Measurements from ENCODE around the gene SETD6. TPM values are rescaled to one million over a fixed set of nuclear protein-coding genes. Genes with fewer than 3 reads are reported as not detected.

The SETD6 gene
- total RNA-seq, 1 experiment from 2014 or later = 35.2 TPM

DNA sequence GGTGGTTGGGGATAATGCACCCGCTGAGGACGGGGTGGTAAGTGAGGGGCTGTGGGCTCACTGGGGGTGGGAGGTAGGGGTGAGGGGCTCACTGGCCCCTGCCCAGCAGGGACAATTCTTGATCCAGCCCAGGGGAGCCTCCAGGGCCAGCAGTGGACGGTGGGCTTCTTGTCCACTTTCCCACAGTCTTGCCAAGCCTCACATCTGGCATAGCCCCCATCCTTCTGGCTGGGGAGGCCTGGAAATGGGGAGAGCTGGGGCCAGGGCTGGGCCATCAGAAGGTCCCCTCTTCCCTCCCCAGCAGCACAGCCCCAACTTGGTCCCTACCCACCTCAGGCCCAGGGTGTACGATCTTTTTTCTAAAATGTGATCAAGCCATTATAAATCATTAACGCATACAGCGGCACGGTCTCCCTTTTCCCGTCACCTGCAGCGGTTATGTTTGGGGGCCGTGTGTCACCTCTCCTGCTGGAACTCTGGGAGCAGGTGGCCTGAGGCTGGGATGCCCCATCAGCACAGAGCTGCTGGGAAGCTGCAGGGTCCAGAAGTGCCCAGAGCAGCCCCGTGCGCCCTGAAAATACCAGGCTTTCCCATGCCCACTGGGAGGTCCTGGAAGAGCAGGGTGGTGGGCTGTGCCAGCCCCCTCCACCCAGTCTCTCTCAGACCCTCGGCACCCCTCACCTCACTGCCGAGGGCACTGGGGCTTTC, 7.2 kb upstream of the SETD6 start:
- CTCF ChIA-PET = no interaction called here
- no peak for DNase-seq (ENCODE audit: low spot score)
- H3K36me3 ChIP-seq (ENCODE audit: insufficient read depth, low read length, poor library complexity, severe bottlenecking) = no peaks in the 10 kb centered on the region

GRCh38 chr16:58508671-58509251, 6.6 kb upstream of the SETD6 start:
- Histone ChIP-seq H3K4me3 (ENCODE audit: low read depth, low read length, poor library complexity, severe bottlenecking) (no peak overlapping the region), H3K27me3 (replicated peaks; ENCODE audit: insufficient read depth, low read depth, low read length, poor library complexity) (no peaks in the 10 kb centered on the region), H3K4me1 (ENCODE audit: insufficient read depth, low read length, poor library complexity, severe bottlenecking) (no peaks in the 10 kb centered on the region), H3K9me3 (ENCODE audit: low read depth, low read length, poor library complexity, severe bottlenecking) (no peaks in the 10 kb centered on the region), H3K36me3 (ENCODE audit: insufficient read depth, low read length, poor library complexity, severe bottlenecking) (no peaks in the 10 kb centered on the region), H3K27ac (ENCODE audit: low read depth, low read length, poor library complexity, severe bottlenecking) (no peak overlapping the region)
- ChIA-PET CTCF (no interaction called here), POLR2A (ENCODE audit: low non-redundant PET) (no interaction called here)
- BruUV-seq (replicated peaks) = no TSS peak
- TF ChIP-seq CTCF (conservative IDR thresholded peaks at IDR 0.05; ENCODE audit: low read depth, low read length) (no peak), EZH2 (IDR thresholded peaks at IDR 0.05; ENCODE audit: borderline replicate concordance, low read depth, low read length, poor library complexity, severe bottlenecking) (no peak)
- intact Hi-C loops (cut with micrococcal nuclease; ENCODE audit: unreplicated experiment) = no loop called here
- DNase-seq (ENCODE audit: low spot score) = no peak

More for the DNA sequence above, 7.2 kb upstream of the SETD6 start:
- POLR2A ChIA-PET (ENCODE audit: low non-redundant PET) = no interaction called here
- Histone ChIP-seq H3K4me3 (ENCODE audit: low read depth, low read length, poor library complexity, severe bottlenecking) (no peak overlapping the region), H3K4me1 (ENCODE audit: insufficient read depth, low read length, poor library complexity, severe bottlenecking) (no peaks in the 10 kb centered on the region), H3K27me3 (replicated peaks; ENCODE audit: insufficient read depth, low read depth, low read length, poor library complexity) (no peaks in the 10 kb centered on the region), H3K9me3 (ENCODE audit: low read depth, low read length, poor library complexity, severe bottlenecking) (no peaks in the 10 kb centered on the region), H3K27ac (ENCODE audit: low read depth, low read length, poor library complexity, severe bottlenecking) (no peak overlapping the region)
- TF ChIP-seq EZH2 (IDR thresholded peaks at IDR 0.05; ENCODE audit: borderline replicate concordance, low read depth, low read length, poor library complexity, severe bottlenecking) = no peak
- TF ChIP-seq CTCF (conservative IDR thresholded peaks at IDR 0.05; ENCODE audit: low read depth, low read length) = no peak
- no TSS peak for BruUV-seq (replicated peaks)
- intact Hi-C loops (cut with micrococcal nuclease; ENCODE audit: unreplicated experiment) = no loop called here

DNA sequence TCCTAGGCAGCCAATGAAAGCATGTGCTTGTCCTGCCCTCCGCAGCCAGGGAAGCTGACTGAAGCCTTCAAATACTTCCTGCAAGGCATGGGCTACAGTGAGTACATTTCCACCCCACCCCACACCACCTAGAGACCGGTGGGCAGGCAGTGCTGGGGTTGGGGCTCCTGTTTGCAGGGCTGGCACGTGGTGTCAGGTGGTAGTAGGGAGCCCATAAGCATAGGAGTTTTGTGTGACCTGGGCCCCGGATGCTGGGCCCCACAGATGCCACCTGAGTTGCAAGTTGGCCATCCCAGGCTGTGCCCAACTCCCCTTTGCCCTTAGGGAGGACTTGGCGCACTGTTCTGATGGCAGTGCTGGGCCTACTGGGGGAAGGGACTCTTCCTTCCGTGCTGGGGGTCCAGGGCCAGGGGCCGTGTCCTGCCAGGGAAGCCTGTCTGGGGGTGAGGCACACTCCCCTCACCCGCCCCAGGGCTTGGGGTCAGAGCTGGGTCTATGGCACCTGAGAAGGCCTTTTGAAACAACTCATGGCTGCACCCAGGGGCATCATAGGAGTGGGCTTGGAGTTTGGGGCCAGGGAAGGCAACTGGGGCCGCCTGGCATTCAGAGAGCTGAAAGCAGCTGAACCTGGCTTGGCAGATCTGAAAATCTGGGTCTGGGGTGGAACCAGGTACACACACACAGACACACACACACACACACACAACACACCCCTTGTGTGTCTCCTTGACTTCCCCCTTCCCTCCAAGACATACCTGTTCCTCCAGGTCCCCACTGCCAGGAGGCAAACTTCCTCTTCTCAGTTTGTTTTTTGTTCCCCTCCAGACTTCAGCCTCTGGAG, 5.8 kb upstream of the SETD6 start:
- DNase-seq (ENCODE audit: low spot score) = no peak
- no TSS peak for BruUV-seq (replicated peaks)
- POLR2A ChIA-PET (ENCODE audit: low non-redundant PET) = no interaction called here

More for the DNA sequence above, 5.8 kb upstream of the SETD6 start:
- no peaks in the 10 kb centered on the region for H3K27me3 ChIP-seq (replicated peaks; ENCODE audit: insufficient read depth, low read depth, low read length, poor library complexity)
- H3K36me3 ChIP-seq (ENCODE audit: insufficient read depth, low read length, poor library complexity, severe bottlenecking) = no peaks in the 10 kb centered on the region
- intact Hi-C loops (cut with micrococcal nuclease; ENCODE audit: unreplicated experiment) = no loop called here
- no peak overlapping the region for H3K27ac ChIP-seq (ENCODE audit: low read depth, low read length, poor library complexity, severe bottlenecking)
- no peak for TF ChIP-seq CTCF (conservative IDR thresholded peaks at IDR 0.05; ENCODE audit: low read depth, low read length)
- no peak for TF ChIP-seq EZH2 (IDR thresholded peaks at IDR 0.05; ENCODE audit: borderline replicate concordance, low read depth, low read length, poor library complexity, severe bottlenecking)
- CTCF ChIA-PET = no interaction called here
- H3K9me3 ChIP-seq (ENCODE audit: low read depth, low read length, poor library complexity, severe bottlenecking) = no peaks in the 10 kb centered on the region
- no peak overlapping the region for H3K4me3 ChIP-seq (ENCODE audit: low read depth, low read length, poor library complexity, severe bottlenecking)
- no peaks in the 10 kb centered on the region for H3K4me1 ChIP-seq (ENCODE audit: insufficient read depth, low read length, poor library complexity, severe bottlenecking)
